HG03039 (cell line): ENCODE data around the gene ACO2.
"Not testable (repeated sequence)": the region's sequence is repeated elsewhere in the genome, so short reads cannot be mapped to it uniquely, and the experiment has no call there.

ENCODE experiments used
- ATAC-seq: cut with Tn5 transposase; IDR thresholded peaks from one replicate; pipeline ENCODE4 v1.9.1; 2021; ENCODE audit warnings: mild to moderate bottlenecking, moderate library complexity; ENCODE audit not compliant: unreplicated experiment

Gene ACO2

GRCh38 chr22:41447435-41448188 is 21.3 kb upstream of the ACO2 start:
- ATAC-seq: no peak

- peak; percentile 37 for ATAC-seq
Observed at GRCh38 chr22:41448189-41448808, 20.6 kb upstream of the ACO2 start.

- ATAC-seq: no peak
Observed at GRCh38 chr22:41458161-41458728, 10.7 kb upstream of the ACO2 start.

GRCh38 chr22:41459431-41459830 is 9.5 kb upstream of the ACO2 start:
- ATAC-seq: no peak

GRCh38 chr22:41460071-41460470 is 8.8 kb upstream of the ACO2 start:
- not testable (repeated sequence) for ATAC-seq

GRCh38 chr22:41461901-41462300 is 7.0 kb upstream of the ACO2 start:
- ATAC-seq: no peak

GRCh38 chr22:41469218-41469851 is 418 bp downstream of the ACO2 start:
- ATAC-seq: no peak

- ATAC-seq: no peak
Observed at GRCh38 chr22:41470886-41471285, 2.0 kb downstream of the ACO2 start.

- ATAC-seq: no peak
Observed at GRCh38 chr22:41471568-41471967, 2.7 kb downstream of the ACO2 start.

- ATAC-seq: no peak
Observed at GRCh38 chr22:41474872-41475451, 6.0 kb downstream of the ACO2 start.

GRCh38 chr22:41478473-41478872 is 9.6 kb downstream of the ACO2 start:
- ATAC-seq: no peak

- no peak for ATAC-seq
Observed at GRCh38 chr22:41478891-41479521, 10.1 kb downstream of the ACO2 start.

- ATAC-seq: no peak
Observed at GRCh38 chr22:41479671-41480396, 10.9 kb downstream of the ACO2 start.

- ATAC-seq: no peak
Observed at GRCh38 chr22:41480397-41480735, 11.4 kb downstream of the ACO2 start.

GRCh38 chr22:41481131-41481830 is 12.4 kb downstream of the ACO2 start:
- no peak for ATAC-seq

GRCh38 chr22:41481925-41482318 is 13.0 kb downstream of the ACO2 start:
- ATAC-seq: no peak

GRCh38 chr22:41482319-41482935 is 13.5 kb downstream of the ACO2 start:
- no peak for ATAC-seq

- no peak for ATAC-seq
Observed at GRCh38 chr22:41485033-41485432, 16.1 kb downstream of the ACO2 start.
